Breast epithelium (tissue), 3 donors: ENCODE measurements around the gene CNTD1.

Experiments
- POLR2A ChIP-seq: fragments of 450-650 bp; IDR thresholded peaks from one replicate; pipeline ENCODE4 v1.6.1; 2016; ENCODE audit warnings: antibody characterized with exemption, mild to moderate bottlenecking, moderate library complexity
- TF ChIP-seq, protein P1 (sequence below), 3 donors: fragments of 450-650 bp; IDR thresholded peaks; one replicate each; pipeline ENCODE4 v1.5.1; 2016 to 2017; ENCODE audit warnings: antibody characterized with exemption in 3 of 3, mild to moderate bottlenecking in 3 of 3, moderate library complexity in 3 of 3

DNA sequence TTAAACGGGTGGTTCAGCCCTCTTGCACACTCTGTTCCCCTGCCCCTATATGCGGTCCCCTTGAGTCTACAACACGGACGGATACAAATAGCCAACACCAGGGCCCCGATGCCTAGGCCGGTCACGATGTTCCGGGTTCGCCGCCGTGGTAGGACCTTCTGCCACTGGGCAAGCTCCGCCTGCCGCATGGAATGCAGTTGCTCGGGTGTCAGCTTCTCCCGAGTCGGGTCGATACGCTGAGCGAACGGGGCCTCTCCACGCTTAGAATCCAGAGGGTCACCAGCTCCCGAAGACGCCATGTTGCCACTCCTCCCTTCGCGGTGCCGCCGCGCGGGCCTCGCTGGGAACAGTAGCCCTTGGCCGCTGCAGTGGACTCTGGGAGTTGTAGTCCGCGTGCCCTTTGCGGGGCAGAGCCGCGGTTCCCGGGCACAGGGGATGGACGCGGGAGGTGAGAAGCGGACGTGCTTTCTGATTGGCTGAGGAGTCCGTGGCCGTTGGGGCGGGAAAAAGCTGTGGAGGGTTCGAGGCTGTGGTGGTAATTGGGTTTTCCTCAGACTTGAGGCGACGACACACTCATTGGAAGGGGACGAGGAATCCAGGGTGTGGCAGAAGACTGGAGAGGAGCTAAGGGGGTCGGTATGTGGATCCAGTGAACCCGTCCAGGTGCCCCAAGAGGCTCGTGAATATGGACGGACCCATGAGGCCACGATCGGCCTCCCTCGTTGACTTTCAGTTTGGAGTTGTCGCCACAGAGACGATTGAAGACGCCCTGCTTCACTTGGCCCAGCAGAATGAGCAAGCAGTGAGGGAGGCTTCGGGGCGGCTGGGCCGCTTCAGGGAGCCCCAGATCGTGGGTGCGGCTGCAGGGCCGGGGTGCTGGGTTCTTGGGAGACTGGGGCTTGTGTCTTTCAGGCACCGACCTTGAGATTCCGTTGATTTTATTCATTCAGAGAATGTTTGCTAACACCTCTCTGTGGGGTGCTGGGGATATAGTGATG is at the start of gene CNTD1, which contains the start of gene COA3:
- TF ChIP-seq, protein P1, sequence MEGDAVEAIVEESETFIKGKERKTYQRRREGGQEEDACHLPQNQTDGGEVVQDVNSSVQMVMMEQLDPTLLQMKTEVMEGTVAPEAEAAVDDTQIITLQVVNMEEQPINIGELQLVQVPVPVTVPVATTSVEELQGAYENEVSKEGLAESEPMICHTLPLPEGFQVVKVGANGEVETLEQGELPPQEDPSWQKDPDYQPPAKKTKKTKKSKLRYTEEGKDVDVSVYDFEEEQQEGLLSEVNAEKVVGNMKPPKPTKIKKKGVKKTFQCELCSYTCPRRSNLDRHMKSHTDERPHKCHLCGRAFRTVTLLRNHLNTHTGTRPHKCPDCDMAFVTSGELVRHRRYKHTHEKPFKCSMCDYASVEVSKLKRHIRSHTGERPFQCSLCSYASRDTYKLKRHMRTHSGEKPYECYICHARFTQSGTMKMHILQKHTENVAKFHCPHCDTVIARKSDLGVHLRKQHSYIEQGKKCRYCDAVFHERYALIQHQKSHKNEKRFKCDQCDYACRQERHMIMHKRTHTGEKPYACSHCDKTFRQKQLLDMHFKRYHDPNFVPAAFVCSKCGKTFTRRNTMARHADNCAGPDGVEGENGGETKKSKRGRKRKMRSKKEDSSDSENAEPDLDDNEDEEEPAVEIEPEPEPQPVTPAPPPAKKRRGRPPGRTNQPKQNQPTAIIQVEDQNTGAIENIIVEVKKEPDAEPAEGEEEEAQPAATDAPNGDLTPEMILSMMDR (IDR thresholded peaks at IDR 0.05), result no peak
- TF ChIP-seq POLR2A, result no peak
